Liver (tissue), 9 donors: Measurements from ENCODE around the gene DRAP1. TPM values are rescaled to one million over a fixed set of nuclear protein-coding genes. Genes with fewer than 3 reads are reported as not detected.

ENCODE experiments used
- DNase-seq: peaks from one replicate; pipeline ENCODE4 v3.0.0-alpha.2; 2017; ENCODE audit warnings: low spot score
- H3K27ac ChIP-seq, 2 donors: one replicate each; pipeline ENCODE4 v1.7.0; 2013; ENCODE audit warnings: inconsistent platforms in 2 of 2, low read length in 2 of 2, control low read depth in 1 of 2, low read depth in 1 of 2, mild to moderate bottlenecking in 1 of 2
- H3K27me3 ChIP-seq, 4 donors: one replicate each; pipeline versions ENCODE4 v1.6.1 to v1.7.0; 2013; ENCODE audit warnings: low read length in 3 of 4, inconsistent platforms in 1 of 4, mild to moderate bottlenecking in 1 of 4, moderate library complexity in 1 of 4; ENCODE audit not compliant: control insufficient read depth in 4 of 4, insufficient read depth in 4 of 4
- H3K36me3 ChIP-seq, 4 donors: one replicate each; pipeline versions ENCODE4 v1.6.1 to v1.7.0; 2013; ENCODE audit warnings: low read length in 3 of 4, mild to moderate bottlenecking in 3 of 4, low read depth in 1 of 4, moderate library complexity in 1 of 4; ENCODE audit not compliant: control insufficient read depth in 4 of 4, insufficient read depth in 3 of 4
- H3K4me1 ChIP-seq, 4 donors: one replicate each; pipeline versions ENCODE4 v1.6.1 to v1.7.0; 2013; ENCODE audit warnings: low read length in 3 of 4, mild to moderate bottlenecking in 3 of 4, moderate library complexity in 1 of 4; ENCODE audit not compliant: control insufficient read depth in 4 of 4, insufficient read depth in 4 of 4
- H3K4me3 ChIP-seq, 3 donors: one replicate each; pipeline versions ENCODE4 v1.6.1 to v1.7.0; 2013; ENCODE audit warnings: low read length in 3 of 3, control low read depth in 1 of 3, low read depth in 1 of 3, mild to moderate bottlenecking in 1 of 3
- H3K9ac ChIP-seq, 2 donors: one replicate each; pipeline ENCODE4 v1.7.0; 2013; ENCODE audit warnings: low read length in 2 of 2, mild to moderate bottlenecking in 2 of 2, moderate library complexity in 2 of 2, control low read depth in 1 of 2, low read depth in 1 of 2
- H3K9me3 ChIP-seq, 4 donors: one replicate each; pipeline versions ENCODE4 v1.6.1 to v1.7.0; 2013; ENCODE audit warnings: low read length in 3 of 4; ENCODE audit not compliant: control insufficient read depth in 4 of 4
- ATF3 ChIP-seq: IDR thresholded peaks from 2 replicates; pipeline ENCODE4 v1.6.1; 2016; ENCODE audit warnings: antibody characterized with exemption
- CTCF ChIP-seq: fragments of 150-350 bp; IDR thresholded peaks from 2 replicates; pipeline ENCODE4 v1.5.1; 2017; ENCODE audit warnings: improper control_type of control experiment, low read depth, low read length; ENCODE audit not compliant: missing input control
- EGR1 ChIP-seq, 2 donors: IDR thresholded peaks; 2 replicates each; pipeline ENCODE4 v1.6.1; 2016 to 2018; ENCODE audit warnings: antibody characterized with exemption in 2 of 2, low read depth in 2 of 2
- FOXA1 ChIP-seq: IDR thresholded peaks from 2 replicates; pipeline ENCODE4 v1.6.1; 2016; ENCODE audit warnings: antibody characterized with exemption
- FOXA2 ChIP-seq: IDR thresholded peaks from 2 replicates; pipeline ENCODE4 v1.6.1; 2016; ENCODE audit warnings: antibody characterized with exemption
- GABPA ChIP-seq, 2 donors: IDR thresholded peaks in 1 of 2; conservative IDR thresholded peaks in 1 of 2; 2 replicates each; pipeline ENCODE4 v1.6.1; 2016; ENCODE audit warnings: antibody characterized with exemption in 2 of 2, mild to moderate bottlenecking in 1 of 2, moderate library complexity in 1 of 2
- HNF4A ChIP-seq, 2 donors: conservative IDR thresholded peaks; 2 replicates each; pipeline ENCODE4 v1.6.1; 2016; ENCODE audit warnings: antibody characterized with exemption in 2 of 2, mild to moderate bottlenecking in 2 of 2
- HNF4G ChIP-seq: IDR thresholded peaks from 2 replicates; pipeline ENCODE4 v1.6.1; 2016; ENCODE audit warnings: antibody characterized with exemption
- MAX ChIP-seq: IDR thresholded peaks from 2 replicates; pipeline ENCODE4 v1.6.1; 2016; ENCODE audit warnings: antibody characterized with exemption
- NR2F2 ChIP-seq: IDR thresholded peaks from 2 replicates; pipeline ENCODE4 v1.6.1; 2016; ENCODE audit warnings: antibody characterized with exemption
- REST ChIP-seq: IDR thresholded peaks from 2 replicates; pipeline ENCODE4 v1.6.1; 2016; ENCODE audit warnings: antibody characterized with exemption, mild to moderate bottlenecking
- SP1 ChIP-seq: IDR thresholded peaks from 2 replicates; pipeline ENCODE4 v1.6.1; 2018; ENCODE audit warnings: antibody characterized with exemption, mild to moderate bottlenecking
- TAF1 ChIP-seq: conservative IDR thresholded peaks from 2 replicates; pipeline ENCODE4 v1.6.1; 2016; ENCODE audit warnings: antibody characterized with exemption, mild to moderate bottlenecking
- YY1 ChIP-seq: IDR thresholded peaks from 2 replicates; pipeline ENCODE4 v1.6.1; 2016; ENCODE audit warnings: antibody characterized with exemption, mild to moderate bottlenecking
- ZBTB33 ChIP-seq: IDR thresholded peaks from 2 replicates; pipeline ENCODE4 v1.6.1; 2016; ENCODE audit warnings: antibody characterized with exemption
- WGBS: extraction: QIAGEN DNeasy Blood & Tissue Kit; methylation state at CpG from one replicate; pipeline ENCODE4 v1.1.7; 2013; 5-methylcytosine and 5-hydroxymethylcytosine counted together
- polyA plus RNA-seq, 2 donors: library from polyadenylated mRNA; stranded (reverse) in 1 of 2; unstranded in 1 of 2; fragments of 200-250 nt in 1 of 2; fragments of >200 nt in 1 of 2; fragmentation: Nextera tagmentation in 1 of 2; extraction: Ambion mirVana in 1 of 2; gene quantifications; one replicate each; pipeline versions ENCODE4 v1.2.1 to v1.2.3, GENCODE V29; 2013 to 2015
- total RNA-seq, 2 donors: library from RNA; depleted of rRNA; stranded (reverse); fragments of >200 nt; gene quantifications; one replicate each; pipeline ENCODE4 v1.2.3, GENCODE V29; 2014
- donor health status: healthy.
- donor health status: healthy.
- donor health status: healthy.
- donor health status: healthy.
- donor health status: healthy.

The DRAP1 gene
- total and polyA plus RNA-seq, 4 donors = 18.1 to 57.3 (median 42.3) TPM

GRCh38 chr11:65944767-65945166, 25.5 kb downstream of the DRAP1 start:
- Histone ChIP-seq H3K9ac (no peak overlapping the region), H3K36me3 (no peaks in the 10 kb centered on the region), H3K27ac (no peak overlapping the region), H3K4me1 (peaks cover 0 to 2% (median 0%) of the 10 kb centered on the region in 4 donors), H3K9me3 (no peaks in the 10 kb centered on the region), H3K27me3 (no peaks in the 10 kb centered on the region), H3K4me3 (no peak overlapping the region)
- TF ChIP-seq MAX (no peak), ZBTB33 (no peak), GABPA (IDR thresholded peaks at IDR 0.05 in 1 of 2, conservative IDR thresholded peaks at IDR 0.05 in 1 of 2) (no peak), EGR1 (IDR thresholded peaks at IDR 0.05; ENCODE audit: low read depth in 2 of 2) (no peak), CTCF (no peak), NR2F2 (no peak), FOXA1 (no peak), HNF4A (conservative IDR thresholded peaks at IDR 0.05) (no peak), YY1 (no peak), ATF3 (no peak), TAF1 (no peak), FOXA2 (no peak), REST (no peak), HNF4G (no peak), SP1 (no peak)
- no peak for DNase-seq
- 63% methylated on average over 8 of the region's 8 CpGs for WGBS

GRCh38 chr11:65945430-65945911, 26.2 kb downstream of the DRAP1 start, which contains the start of gene TSGA10IP:
TSS of gene TSGA10IP (plus strand) at chr11:65945480. CDS start at chr11:65945676, 196 bp downstream.
- TF ChIP-seq TAF1 = no peak
- TF ChIP-seq GABPA (IDR thresholded peaks at IDR 0.05 in 1 of 2, conservative IDR thresholded peaks at IDR 0.05 in 1 of 2) = no peak
- TF ChIP-seq MAX = no peak
- no peak for TF ChIP-seq ZBTB33
- TF ChIP-seq ATF3 = no peak
- no peaks in the 10 kb centered on the region for H3K36me3 ChIP-seq
- H3K27me3 ChIP-seq = no peaks in the 10 kb centered on the region
- no peak within 1 kb of the TSS for H3K4me3 ChIP-seq
- H3K9ac ChIP-seq = no peak within 1 kb of the TSS
- H3K4me1 ChIP-seq = peaks cover 0 to 2% (median 0%) of the 10 kb centered on the region in 4 donors
- H3K27ac ChIP-seq = no peak within 1 kb of the TSS
- H3K9me3 ChIP-seq = no peaks in the 10 kb centered on the region
- 88% methylated on average over 13 of the region's 13 CpGs for WGBS
- no peak for DNase-seq
